Measurements from ENCODE around the gene LRRC25.

The LRRC25 gene

DNA sequence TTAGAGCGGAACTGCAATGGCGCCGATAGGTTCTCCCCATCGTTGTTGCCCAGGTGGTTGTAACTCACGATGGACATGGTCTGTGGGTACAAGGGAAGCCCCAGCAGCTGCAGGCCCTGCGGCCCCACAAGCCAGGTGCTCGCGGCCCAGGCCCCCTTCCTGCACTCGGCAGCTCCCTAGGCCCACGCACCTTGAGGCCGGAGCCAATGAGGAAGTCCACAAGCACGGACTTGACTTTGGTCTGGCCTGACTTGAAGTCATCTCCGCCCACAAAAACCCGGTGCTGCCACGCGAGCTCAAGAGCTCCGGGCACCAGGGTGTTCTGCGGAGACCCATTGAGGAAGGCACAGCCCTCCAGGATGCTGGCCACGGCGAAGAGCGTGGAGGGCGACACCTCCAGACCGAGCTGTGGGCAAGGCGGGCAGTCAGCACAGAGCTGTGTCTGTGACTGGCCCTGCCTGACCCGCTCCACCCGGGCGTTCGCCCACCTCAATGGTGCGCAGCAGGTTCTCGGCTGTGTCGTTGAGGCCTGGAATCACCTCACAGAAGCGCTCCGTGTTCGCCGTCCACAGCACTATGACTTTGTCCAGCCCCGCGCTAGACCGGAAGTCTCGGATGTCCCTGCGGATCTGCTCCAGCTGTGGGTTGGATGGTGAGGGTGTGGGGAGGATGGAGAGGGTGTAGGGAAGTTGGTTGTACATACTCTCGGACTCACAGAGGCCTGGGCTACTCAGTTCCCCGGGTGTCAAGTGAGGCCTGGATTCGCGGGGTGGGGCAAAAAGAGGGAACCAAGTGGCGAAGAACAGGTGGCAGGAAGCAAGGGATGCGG lies 38.6 kb upstream of the LRRC25 start:
- no peak for DNase-seq

DNA sequence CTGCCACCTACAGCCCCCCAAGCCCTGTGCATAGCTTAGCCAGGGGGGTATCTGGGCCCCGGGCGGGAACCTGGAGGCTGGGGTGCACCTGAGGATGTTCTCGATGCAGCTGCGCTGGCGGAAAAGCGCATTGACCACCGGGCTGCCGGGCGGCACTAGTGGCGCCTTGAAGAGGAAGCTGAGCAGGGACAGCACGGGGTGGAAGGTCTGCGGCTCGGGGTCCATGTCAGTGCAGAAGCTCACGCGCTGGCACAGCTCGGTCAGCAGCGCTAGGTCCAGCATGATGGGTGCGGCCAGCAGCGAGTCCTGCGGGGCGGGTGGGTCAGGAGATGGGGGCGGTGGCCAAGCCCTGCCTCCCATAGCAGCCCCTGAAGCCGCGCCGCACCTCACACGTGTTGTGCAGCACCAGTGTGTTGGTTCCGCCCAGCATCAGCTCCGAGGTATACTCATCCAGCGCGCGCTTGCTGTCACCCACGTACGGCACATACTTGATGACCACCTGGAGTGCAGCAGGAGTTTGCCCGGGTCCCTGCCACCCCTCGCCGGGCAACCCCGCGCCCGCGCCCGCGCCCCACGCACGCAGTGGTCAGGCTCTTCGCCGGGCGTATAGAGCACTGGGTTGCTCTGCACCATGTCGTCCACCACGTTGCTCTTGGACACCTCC lies 37.9 kb upstream of the LRRC25 start:
- no peak for DNase-seq

DNA sequence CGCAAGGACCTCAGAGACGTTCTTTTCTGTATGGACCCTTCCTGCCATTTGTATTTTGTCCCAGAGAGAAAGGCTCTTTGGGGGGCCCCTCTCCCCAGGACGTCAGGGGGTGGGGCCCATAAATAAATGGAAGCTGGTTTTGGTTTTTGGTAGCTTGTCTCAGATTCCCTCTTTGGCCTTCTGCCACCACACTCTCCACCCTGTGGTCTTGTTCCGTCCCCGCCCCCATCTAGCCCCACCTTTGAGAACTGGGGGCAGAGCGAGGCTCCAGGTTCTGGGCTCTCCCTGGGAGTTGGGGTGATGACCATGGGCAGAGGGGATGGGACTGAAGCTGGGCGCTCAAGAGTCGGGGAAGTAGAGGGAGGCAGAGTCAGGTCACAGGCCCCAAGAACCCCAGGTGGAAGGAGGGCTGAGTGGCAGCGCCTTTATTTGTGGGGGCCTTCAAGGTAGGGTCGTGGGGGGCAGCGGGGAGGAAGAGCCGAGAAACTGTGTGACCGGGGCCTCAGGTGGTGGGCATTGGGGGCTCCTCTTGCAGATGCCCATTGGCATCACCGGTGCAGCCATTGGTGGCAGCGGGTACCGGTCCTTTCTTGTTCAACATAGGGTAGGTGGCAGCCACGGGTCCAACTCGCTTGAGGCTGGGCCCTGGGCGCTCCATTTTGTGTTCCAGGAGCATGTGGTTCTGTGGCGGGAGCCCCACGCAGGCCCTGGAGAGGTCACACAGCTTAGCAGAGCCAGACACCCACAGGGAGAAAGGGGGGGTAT lies 37.2 kb upstream of the LRRC25 start:
- no peak for DNase-seq

DNA sequence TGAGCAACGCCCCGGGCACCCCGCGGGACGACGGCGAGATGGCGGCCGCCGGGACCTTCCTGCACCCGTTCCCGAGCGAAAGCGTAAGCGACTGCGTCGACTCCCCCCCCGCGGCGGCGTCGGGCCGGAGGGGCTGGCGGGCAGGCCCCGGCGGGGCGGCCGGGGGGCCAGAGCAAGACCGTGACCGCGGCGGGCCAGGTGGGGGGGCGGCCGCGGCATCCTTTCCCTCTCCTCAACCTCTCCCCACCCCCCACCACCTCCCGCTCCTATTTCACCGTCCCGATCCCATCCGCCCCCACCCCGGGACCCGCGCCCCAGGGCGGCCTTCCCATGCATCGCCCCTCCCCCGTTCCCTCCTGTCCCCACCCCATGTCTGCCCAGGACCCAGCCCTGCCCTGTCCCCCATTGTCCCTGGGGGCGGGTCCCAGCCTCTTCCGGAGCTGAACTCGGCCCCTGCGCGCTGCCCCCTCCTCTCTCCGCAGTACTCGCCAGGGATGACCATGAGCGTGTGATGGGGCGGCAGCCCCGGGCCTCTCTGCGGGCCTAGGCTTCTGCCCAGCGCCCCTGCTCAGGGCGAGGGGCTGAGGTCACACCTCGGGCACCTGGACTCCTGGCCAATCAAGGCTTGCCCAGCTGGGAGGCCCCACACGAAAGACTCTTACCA lies 36.4 kb upstream of the LRRC25 start:
- DNase-seq, result no peak

DNA sequence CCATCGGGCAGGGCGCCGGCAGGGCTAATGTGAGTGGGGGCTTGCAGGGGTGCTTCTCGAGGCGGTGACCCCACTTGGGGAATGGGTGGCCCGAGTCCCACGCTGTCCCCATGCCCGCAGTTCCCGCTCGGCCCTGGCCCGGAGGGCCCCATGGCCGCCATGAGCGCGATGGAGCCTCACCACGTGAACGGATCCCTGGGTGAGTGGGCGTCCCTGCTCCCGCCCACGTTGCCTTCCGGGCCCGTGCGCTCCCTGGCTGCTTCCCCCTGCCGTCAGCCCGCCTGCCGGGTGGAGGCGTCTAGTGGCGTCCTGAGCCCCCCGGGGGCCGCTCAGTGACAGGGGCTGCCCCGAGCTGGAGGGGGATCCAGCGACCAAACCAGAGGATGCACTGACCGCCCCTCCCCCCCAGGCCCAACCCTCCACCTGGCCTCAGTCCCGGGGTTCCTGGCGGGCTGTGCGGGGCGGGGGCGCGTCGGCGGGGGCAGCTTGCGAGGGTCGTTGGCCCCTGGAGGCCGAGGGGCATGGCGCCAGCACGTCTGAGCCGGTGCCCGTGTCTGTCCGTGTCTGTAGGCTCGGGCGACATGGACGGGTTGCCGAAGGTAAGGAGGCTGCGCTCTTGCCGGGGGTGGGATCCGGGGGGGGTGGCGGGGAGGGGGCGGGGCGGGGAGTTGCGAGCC lies 35.7 kb upstream of the LRRC25 start:
- DNase-seq, result peak in 15 of 56 donors; percentile 11 to 51 (median 34)

DNA sequence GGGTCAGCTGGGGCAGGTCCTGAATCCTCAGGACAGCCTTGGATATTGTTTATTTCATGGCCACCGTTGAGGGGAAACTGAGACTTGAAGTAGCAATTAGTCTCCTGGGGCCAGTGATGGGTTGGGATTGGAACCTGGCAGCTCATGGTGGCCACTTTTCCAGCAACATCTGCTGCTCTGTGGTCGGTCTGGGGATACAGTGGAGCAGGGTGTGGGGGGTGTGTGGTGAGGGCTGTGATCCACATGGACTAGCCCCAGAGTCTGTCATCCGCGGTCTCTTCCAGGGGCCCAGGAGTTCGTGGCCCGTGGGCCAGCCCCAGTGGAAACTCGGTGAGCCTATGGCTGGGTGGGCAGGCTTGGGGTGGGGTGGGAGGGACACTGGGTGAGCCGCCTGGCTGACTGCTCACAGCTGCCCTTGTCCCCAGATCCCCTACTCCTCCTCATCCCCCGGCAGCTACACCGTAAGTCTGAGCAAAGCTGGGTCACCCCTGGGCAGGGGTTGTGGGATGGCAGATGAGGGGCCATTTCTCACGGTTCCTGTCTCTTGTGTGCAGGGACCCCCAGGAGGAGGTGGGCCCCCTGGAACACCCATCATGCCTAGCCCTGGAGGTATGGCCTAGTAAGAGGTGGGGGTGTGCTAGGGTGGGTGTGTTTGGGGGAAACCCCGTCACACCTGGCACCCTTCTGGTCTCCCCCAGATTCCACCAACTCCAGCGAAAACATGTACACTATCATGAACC lies 35.0 kb upstream of the LRRC25 start:
- DNase-seq, result no peak

DNA sequence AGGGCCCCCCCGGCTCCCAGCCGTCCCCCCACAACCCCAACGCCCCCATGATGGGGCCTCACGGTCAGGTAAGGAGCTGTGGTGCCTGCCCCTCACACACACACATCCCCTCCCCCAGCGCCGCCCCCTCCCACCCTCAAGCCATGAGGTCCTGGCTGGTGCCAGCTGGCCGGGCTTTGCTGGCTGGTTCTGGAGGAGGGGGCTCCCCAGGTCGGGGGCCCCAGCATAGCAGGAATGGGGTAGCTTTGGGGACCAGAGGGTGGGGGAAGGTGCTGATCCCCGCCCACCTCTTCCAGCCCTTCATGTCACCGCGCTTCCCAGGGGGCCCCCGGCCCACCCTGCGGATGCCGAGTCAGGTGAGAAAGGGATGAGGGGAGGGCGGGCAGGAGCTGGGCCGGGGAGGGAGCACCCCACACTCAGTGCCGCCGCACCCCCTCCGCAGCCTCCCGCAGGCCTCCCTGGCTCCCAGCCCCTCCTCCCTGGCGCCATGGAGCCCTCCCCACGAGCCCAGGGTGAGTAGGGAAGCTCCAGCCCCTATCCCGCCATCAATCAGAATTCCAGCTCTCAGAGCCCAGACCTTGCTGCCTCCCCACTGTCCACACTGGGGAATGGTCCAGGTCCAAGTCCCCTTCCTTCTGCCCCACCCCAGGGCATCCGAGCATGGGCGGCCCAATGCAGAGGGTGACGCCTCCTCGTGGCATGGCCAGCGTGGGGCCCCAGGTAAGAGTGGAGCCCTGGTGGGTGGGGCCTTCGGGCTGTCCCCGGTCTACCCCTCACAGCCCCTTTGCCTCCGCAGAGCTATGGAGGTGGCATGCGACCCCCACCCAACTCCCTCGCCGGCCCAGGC lies 34.2 kb upstream of the LRRC25 start:
- DNase-seq, result peak in 1 of 56 donors; percentile 25

DNA sequence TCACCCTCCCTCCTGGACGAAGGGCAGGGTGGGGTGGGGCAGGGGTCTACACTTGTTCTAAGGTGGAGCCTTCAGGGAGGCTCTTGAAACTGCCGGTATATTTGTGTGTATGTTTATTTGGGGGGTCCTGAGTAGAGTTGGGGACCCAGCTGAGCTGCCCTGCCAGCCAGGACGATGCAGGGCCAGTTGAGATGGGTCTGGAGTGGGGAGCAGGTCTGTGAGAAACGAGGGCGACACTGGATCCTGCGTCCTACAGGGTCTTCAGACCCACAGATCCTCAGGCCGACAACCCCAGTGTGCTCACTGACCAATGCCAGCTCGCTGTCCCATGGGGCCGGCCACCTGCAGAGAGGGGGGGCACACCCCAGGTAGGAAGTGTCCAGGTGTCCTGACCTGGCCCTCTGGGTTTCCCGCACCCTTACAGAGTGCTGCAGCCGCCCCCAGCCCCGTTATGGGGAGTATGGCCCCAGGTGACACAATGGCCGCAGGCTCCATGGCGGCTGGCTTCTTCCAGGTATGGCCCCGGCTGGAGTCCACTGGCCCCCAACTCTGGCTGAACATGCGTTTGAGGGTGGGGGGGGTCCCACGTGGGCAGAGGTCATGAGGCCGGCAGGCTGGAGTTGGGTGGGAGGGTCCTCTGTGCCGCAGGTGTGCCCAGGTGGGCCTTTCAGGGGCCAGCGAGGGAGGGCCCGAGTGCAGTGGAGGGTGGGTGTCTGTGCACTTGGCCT lies 33.2 kb upstream of the LRRC25 start:
- DNase-seq, result no peak

DNA sequence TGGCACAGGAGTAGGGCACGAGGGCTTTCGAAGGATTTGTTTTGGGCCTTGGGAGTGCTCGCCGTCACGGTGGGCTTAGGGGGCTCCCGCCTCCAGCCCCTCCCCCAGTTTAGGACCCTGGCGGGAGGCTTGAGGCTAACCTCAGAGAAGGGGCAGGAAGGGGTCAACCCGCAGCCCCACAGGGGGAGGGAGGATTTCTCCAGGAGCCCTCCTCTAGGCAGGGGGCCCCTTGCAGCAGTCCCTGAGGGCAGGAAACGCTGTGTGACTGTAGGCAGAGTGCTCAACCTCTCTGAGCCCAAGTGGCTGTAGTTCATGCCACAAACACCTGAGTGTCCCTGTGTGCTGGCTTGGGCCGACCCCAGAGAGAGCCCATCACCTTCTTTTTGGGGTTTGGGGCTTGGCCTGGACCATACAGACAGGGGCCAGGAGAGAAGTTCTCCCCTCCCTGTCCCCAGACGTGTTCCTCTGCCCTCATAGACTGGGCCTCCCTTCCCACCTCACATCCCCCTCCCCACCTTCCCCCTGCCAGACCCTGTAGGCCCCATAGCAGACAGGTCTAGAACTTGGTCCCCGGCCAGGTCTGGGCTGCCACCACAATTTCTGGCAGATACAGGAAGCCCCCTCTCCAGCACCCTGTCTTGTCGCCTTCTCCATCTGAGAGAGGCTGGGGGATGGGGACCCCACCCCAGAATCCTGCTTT lies 32.4 kb upstream of the LRRC25 start:
- no peak for DNase-seq

DNA sequence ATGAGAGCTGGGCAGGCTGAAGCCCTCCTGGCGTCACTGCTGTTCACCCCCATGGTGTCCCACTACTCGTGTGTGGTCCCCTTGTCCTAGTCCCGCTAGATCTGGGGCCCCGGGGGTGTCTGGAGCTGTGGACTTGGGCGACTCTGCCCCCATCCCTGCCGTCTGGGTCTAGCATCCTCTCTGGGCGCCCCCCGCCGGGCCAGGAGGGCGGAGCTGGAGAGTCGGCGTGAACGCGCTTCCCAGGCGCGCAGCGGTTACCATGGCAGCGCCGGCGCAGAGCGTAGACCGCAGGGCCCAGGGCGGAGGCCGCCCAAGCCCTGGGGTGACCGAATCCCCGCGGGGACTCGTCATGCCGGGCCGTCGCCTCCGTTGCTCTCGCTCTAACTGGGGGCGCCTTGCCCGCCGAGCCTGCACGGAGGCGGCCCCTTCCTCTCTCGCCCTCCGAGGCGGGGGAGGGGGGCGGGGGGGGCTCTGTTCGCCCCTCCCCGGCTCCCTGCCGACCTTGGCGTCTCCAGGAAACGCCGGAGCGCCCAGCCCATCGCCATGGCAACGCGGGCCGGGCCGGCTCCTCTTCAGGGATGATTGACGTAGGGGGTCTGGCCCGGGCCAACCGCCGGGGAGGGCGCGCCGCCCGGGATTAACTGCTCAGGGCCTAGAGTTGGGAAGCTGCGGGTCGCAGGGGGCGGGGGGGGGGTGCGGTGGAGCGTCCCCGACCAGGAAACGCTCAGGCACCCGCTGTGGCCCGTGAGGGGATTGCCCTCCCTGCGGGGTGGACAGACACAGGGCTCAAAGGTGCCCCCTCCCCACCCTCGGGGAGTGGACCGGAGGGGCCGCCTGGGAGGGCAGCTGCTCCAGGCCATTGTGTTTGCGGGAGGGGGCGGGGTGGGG lies 31.6 kb upstream of the LRRC25 start:
- peak in 48 of 56 donors; percentile 6 to 89 (median 61) for DNase-seq

DNA sequence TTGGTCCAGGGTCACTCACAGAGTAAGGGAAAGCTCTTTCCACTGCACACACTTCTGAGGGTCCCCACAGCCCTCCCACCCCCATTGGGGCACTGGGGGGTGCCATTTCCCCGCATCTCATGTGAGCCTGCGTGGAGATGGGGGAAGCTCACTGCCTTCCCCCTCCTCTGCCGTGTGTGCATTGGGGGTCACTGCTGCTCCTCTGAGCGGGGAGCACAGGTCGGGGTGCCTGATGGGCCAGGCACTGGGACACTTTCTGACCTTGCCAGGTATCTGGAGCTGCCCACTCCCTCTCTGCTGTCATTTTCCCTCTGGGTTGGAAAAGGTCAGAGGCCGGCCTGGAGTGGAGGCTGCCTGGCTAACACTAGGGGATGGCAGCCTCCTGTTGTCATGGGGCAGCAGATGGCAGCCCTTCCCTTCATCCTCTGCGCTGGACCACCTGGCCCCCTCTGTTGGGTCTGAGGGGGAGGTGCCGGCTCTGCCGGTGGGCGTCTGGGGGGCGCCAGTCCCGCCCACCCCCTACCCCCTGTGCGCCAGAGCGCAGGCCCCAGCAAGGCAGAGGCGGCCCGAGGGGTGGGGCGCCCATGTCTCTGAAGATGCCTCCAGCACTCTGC lies 30.9 kb upstream of the LRRC25 start:
- no peak for DNase-seq

DNA sequence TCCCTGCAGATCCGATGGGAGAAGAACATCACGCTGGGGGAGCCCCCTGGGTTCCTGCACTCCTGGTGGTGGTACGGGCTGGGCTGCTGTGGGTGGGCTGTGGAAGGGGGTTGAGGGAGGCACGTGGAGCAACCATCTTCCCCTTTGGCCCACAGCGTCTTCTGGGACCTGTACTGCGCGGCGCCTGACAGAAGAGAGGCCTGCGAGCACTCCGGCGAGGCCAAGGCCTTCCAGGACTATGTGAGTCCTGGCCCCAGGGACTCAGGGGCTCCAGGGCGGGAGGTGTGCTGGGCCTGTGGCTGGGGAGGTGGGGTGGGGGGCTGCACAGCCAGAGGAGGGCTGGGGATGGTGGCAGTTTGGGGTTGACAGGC lies 30.3 kb upstream of the LRRC25 start:
- no peak for DNase-seq

DNA sequence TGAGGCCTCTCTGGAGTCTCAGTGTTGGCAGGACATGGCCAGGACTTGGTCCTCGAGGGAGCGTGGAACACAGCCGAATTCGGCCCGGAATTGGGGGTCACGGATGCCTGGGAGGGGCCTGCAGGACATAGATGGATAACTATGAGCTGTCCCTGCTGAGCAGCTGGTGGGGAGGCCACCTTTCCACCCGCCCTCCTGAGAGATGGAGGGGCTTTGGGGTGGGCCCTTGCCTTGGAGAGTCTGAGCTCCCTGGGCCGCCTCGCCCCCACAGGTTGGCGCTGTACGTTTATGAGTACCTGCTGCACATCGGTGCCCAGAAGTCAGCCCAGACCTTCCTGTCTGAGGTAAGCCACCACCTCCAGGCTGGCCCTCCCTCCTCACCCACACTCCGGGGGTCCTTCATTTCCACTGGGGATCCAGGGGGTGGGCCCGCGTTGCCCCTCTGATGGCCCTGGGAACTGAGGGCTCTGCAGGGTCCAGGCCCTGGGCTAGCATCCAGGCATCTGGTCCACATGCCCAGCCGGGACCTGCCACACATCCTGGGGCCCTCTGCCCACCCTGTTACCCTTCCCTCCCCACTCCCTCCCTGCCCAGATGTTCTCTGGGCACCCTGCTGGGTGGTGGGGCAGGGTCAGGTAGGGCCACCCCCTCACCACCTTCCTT lies 29.8 kb upstream of the LRRC25 start:
- DNase-seq, result no peak

DNA sequence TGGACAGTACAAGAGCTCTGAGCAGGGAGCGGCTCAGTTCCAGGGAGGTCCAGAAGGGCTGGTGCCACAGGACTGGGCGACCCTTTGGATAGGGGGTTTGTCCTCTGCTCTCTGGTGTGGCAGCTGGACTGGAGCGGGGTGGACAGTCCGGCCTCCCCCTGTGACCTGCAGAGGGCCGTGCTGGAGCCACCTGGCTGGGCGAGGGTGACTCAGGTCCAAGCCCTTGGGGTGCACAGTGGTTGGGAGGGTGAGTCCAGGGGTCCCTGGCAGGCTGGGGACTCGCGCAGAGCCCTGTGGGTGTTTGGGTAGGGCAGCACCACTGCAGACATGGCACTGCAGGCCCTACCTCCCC lies 29.0 kb upstream of the LRRC25 start:
- no peak for DNase-seq

DNA sequence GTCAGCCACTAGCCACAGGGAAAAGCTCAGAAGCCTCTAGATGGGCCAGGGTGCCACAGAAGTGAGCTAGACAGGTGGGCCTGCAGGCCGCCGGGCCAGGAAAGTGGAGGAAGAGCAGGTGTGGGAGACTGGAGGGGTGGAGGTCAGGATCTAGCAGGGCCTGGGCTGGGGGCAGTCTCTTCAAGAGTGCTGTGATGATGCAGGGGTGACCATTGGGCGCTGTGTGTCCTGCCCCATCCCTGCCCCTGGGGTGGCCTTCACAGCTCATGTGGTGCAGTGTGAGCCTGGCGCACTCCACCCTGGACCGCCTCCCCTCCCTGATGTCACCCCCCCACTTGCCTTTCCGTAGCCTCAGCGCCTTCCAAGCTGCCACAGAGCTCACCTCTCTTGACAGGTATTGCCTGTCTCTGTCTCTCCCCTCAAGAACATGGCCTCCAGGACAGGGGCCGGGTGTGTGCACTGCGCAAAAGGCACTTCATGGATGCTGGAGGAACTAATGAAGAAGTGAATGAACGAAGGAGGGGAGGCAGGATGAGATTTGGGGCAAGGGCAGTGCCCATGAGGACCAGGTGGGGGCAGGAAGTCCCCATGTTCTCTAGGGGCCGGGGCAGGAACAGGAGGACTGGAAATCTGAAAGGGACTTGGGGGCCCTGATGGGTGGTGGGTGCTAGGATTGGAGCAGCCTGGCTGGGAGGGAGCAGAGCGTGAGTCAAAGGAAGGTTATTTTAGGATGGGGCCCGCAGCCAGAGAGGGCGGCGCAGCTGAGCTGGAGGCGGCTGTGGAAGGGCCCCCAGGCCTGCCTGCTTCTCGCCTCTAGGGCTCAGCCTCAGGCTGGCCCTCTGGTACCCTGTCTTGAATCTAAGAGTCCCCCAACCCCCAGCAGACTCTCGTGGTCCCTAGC lies 28.3 kb upstream of the LRRC25 start:
- DNase-seq, result peak in 18 of 56 donors; percentile 17 to 54 (median 31)
